GM10847 (cell line): ENCODE data around the gene PSEN1.

Experiments used
- POLR2A ChIP-seq: IDR thresholded peaks from 2 replicates; pipeline ENCODE4 v1.6.1; 2011; ENCODE audit not compliant: insufficient read length; ENCODE audit errors: extremely low read depth

The PSEN1 gene

GRCh38 chr14:73264080-73264884 lies 128.0 kb downstream of the PSEN1 start:
- TF ChIP-seq POLR2A, result no peak

- no peak for TF ChIP-seq POLR2A
Measured at GRCh38 chr14:73264885-73265720, 128.8 kb downstream of the PSEN1 start.

DNA sequence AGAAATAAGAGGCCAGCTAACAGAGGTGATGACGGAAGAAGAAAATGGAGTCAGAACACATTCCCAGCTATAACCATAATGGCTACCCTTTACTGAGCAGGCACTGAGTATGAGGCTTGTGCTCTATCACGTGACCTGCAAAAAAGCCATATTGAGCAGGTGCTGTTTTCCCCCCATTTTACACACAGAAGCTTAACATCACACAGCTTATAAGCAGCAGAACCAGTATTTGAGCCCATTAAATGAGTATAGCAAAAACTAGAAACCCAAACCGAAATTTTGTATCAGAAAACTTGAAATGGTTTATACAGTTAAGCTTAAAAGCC lies 129.4 kb downstream of the PSEN1 start:
- TF ChIP-seq POLR2A, result no peak

GRCh38 chr14:73266317-73266716 lies 130.0 kb downstream of the PSEN1 start:
- TF ChIP-seq POLR2A, result no peak

- TF ChIP-seq POLR2A, result no peak
Measured at GRCh38 chr14:73267474-73267873, 131.2 kb downstream of the PSEN1 start.

- TF ChIP-seq POLR2A, result no peak
Measured at GRCh38 chr14:73269729-73270531, 133.6 kb downstream of the PSEN1 start.

GRCh38 chr14:73272393-73272792 lies 136.1 kb downstream of the PSEN1 start:
- TF ChIP-seq POLR2A, result no peak
